Esophagus muscularis mucosa (tissue), 4 donors: ENCODE data around the gene PTGR1. TPM values are rescaled to one million over a fixed set of nuclear protein-coding genes. Genes with fewer than 3 reads are reported as not detected.
A peak's percentile ranks its signal among the peaks of the same experiment; 100 is the strongest.

ENCODE experiments used
- DNase-seq: peaks from one replicate; pipeline ENCODE4 v3.0.0-alpha.2; 2017; ENCODE audit errors: extremely low spot score
- H3K27ac ChIP-seq, 4 donors: fragments of 200-600 bp; sonication (generic); replicated peaks in 1 of 4; 1 replicate in 3 of 4; 2 replicates in 1 of 4; pipeline ENCODE4 v1.5.1; 2016 to 2019; ENCODE audit warnings: mild to moderate bottlenecking in 1 of 4
- H3K27me3 ChIP-seq, 4 donors: fragments of 200-600 bp; sonication (generic); one replicate each; pipeline versions ENCODE4 v1.5.1 to v1.6.0; 2016 to 2019
- H3K36me3 ChIP-seq, 4 donors: fragments of 200-600 bp; sonication (generic); one replicate each; pipeline ENCODE4 v1.5.1; 2016 to 2019
- H3K4me1 ChIP-seq, 4 donors: fragments of 200-600 bp; sonication (generic); one replicate each; pipeline ENCODE4 v1.5.1; 2016 to 2019
- H3K4me3 ChIP-seq, 4 donors: fragments of 200-600 bp; sonication (generic); 1 replicate in 2 of 4; 2 replicates in 2 of 4; pipeline ENCODE4 v1.5.1; 2016 to 2019; ENCODE audit warnings: mild to moderate bottlenecking in 4 of 4, moderate library complexity in 1 of 4
- H3K9me3 ChIP-seq, 4 donors: fragments of 200-600 bp; sonication (generic); 1 replicate in 3 of 4; 2 replicates in 1 of 4; pipeline ENCODE4 v1.5.1; 2016 to 2019
- CTCF ChIP-seq, 3 experiments: fragments of 200-600 bp in 2 of 3; fragments of 450-650 bp in 1 of 3; sonication (generic) in 2 of 3; IDR thresholded peaks; one replicate each; pipeline ENCODE4 v1.5.1; 2017 to 2019; ENCODE audit warnings: antibody characterized with exemption in 3 of 3, mild to moderate bottlenecking in 2 of 3, moderate library complexity in 1 of 3
- EP300 ChIP-seq: sonication (generic); formaldehyde crosslinking; IDR thresholded peaks from one replicate; pipeline ENCODE4 v1.6.1; 2017; ENCODE audit warnings: antibody characterized with exemption
- POLR2A ChIP-seq: fragments of 450-650 bp; IDR thresholded peaks from one replicate; pipeline ENCODE4 v1.6.1; 2017; ENCODE audit warnings: antibody characterized with exemption, moderate library complexity, mild to moderate bottlenecking, low read depth
- POLR2AphosphoS5 ChIP-seq, 2 donors: sonication (generic); formaldehyde crosslinking; IDR thresholded peaks; one replicate each; pipeline ENCODE4 v1.6.1; 2017; ENCODE audit warnings: antibody characterized with exemption in 2 of 2
- WGBS: methylation state at CpG from one replicate; pipeline ENCODE4 v1.1.5; 2018; 5-methylcytosine and 5-hydroxymethylcytosine counted together
- intact Hi-C: fragments of 100-400 bp; cut with DNase I; formaldehyde crosslinking; loops from one replicate; pipeline ENCODE4 v1.15.1; 2023
- total RNA-seq, 4 donors: library from RNA; depleted of rRNA; stranded (reverse); fragments of >200 nt; gene quantifications; one replicate each; pipeline versions ENCODE4 v1.1.0 to v1.2.1, GENCODE V29; 2016

PTGR1 gene
- total RNA-seq, 4 donors from 2014 or later, result 18.5 to 43.5 (median 35.9) TPM

- H3K36me3 ChIP-seq, result no peaks in the 10 kb centered on the region
- peaks cover 0 to 22% (median 0%) of the 10 kb centered on the region in 4 donors for H3K27me3 ChIP-seq
- intact Hi-C loops, result no loop called here
- TF ChIP-seq EP300, result no peak
- no peak for TF ChIP-seq POLR2AphosphoS5 (IDR thresholded peaks at IDR 0.05)
- no peak for TF ChIP-seq CTCF (IDR thresholded peaks at IDR 0.05)
- TF ChIP-seq POLR2A, result no peak
- H3K27ac ChIP-seq, result no peak overlapping the region
- peaks cover 3 to 7% (median 6%) of the 10 kb centered on the region in 4 donors for H3K4me1 ChIP-seq
- no peaks in the 10 kb centered on the region for H3K9me3 ChIP-seq
- no peak for DNase-seq
- WGBS, result 90% methylated on average over 16 of the region's 16 CpGs
- H3K4me3 ChIP-seq, result no peak overlapping the region
These were observed 4.7 kb upstream of the PTGR1 start for GRCh38 chr9:111604054-111604615.

GRCh38 chr9:111603041-111603440, 3.6 kb upstream of the PTGR1 start:
- Histone ChIP-seq H3K4me3 (no peak overlapping the region), H3K27ac (no peak overlapping the region), H3K4me1 (peaks cover 3 to 11% (median 6%) of the 10 kb centered on the region in 4 donors), H3K9me3 (no peaks in the 10 kb centered on the region), H3K27me3 (peaks cover 0 to 11% (median 0%) of the 10 kb centered on the region in 4 donors), H3K36me3 (no peaks in the 10 kb centered on the region)
- intact Hi-C loops, result no loop called here
- DNase-seq, result no peak
- WGBS, result 82% methylated on average over 4 of the region's 4 CpGs
- TF ChIP-seq CTCF (IDR thresholded peaks at IDR 0.05) (no peak), EP300 (no peak), POLR2A (no peak), POLR2AphosphoS5 (IDR thresholded peaks at IDR 0.05) (no peak)

- Histone ChIP-seq H3K4me3 (no peak overlapping the region), H3K27me3 (no peaks in the 10 kb centered on the region), H3K4me1 (peaks cover 8 to 19% (median 10%) of the 10 kb centered on the region in 4 donors), H3K9me3 (no peaks in the 10 kb centered on the region), H3K27ac (no peak overlapping the region), H3K36me3 (peaks cover 0 to 6% (median 2%) of the 10 kb centered on the region in 4 donors)
- intact Hi-C loops, result no loop called here
- TF ChIP-seq CTCF (IDR thresholded peaks at IDR 0.05) (no peak), POLR2AphosphoS5 (IDR thresholded peaks at IDR 0.05) (no peak), EP300 (no peak)
- no peak for DNase-seq
- 83% methylated on average over 10 of the region's 10 CpGs for WGBS
These were observed 2.0 kb upstream of the PTGR1 start for GRCh38 chr9:111601237-111602018.

GRCh38 chr9:111599955-111600343, 502 bp upstream of the PTGR1 start:
- no peak for DNase-seq
- Histone ChIP-seq H3K9me3 (no peaks in the 10 kb centered on the region), H3K27me3 (no peaks in the 10 kb centered on the region), H3K4me3 (peak overlapping the region; percentile 77 to 93 (median 83)), H3K27ac (peak overlapping the region; percentile 87 to 93 (median 90)), H3K4me1 (peaks cover 8 to 19% (median 10%) of the 10 kb centered on the region in 4 donors), H3K36me3 (peaks cover 0 to 20% (median 14%) of the 10 kb centered on the region in 4 donors)
- TF ChIP-seq EP300 (no peak), POLR2A (no peak), POLR2AphosphoS5 (IDR thresholded peaks at IDR 0.05) (no peak), CTCF (IDR thresholded peaks at IDR 0.05) (no peak)
- intact Hi-C loops, result loop anchor here (2.0 kb wide), 3 partner anchors 23 to 91 kb away; partner anchors contain the start of gene DNAJC25
- WGBS, result 21% methylated on average over 4 of the region's 17 CpGs
